Left renal cortex interstitium (tissue), 4 donors: Measurements from ENCODE around the gene ARL1. TPM values are rescaled to one million over a fixed set of nuclear protein-coding genes. Genes with fewer than 3 reads are reported as not detected.

Experiments used
- polyA plus RNA-seq, 4 donors: library from polyadenylated mRNA; unstranded; fragments of 120-200 nt; gene quantifications; one replicate each; pipeline ENCODE4 v1.2.1, GENCODE V29; 2013; ENCODE audit not compliant: insufficient read length in 4 of 4

Gene ARL1
- polyA plus RNA-seq, 4 donors = 118 to 160 (median 133) TPM

Other genes starting within 250 kb of the ARL1 start
- gene SLC5A8, start 197.5 kb downstream of the ARL1 start, polyA plus RNA-seq = 10 to 100 TPM; 24.3 to 37.1 (median 33.6) TPM
- gene UTP20, start 127.7 kb downstream of the ARL1 start, polyA plus RNA-seq = 10 to 100 TPM; 16.7 to 18.9 (median 17.6) TPM
- not detected for gene SPIC, start 67.6 kb upstream of the ARL1 start, polyA plus RNA-seq
- under 1 TPM in 1 of 4 donors, not detected in 3; 0.33 TPM for gene MYBPC1, start 187.2 kb upstream of the ARL1 start, polyA plus RNA-seq